HG02938 (cell line): ENCODE data around the gene HOXA4.

Source experiments
- ATAC-seq: cut with Tn5 transposase; IDR thresholded peaks from one replicate; pipeline ENCODE4 v1.9.1; 2021; ENCODE audit warnings: mild to moderate bottlenecking, moderate library complexity; ENCODE audit not compliant: unreplicated experiment

Gene HOXA4

GRCh38 chr7:27106901-27107240, 23.7 kb downstream of the HOXA4 start:
- no peak for ATAC-seq

- no peak for ATAC-seq
Observed at GRCh38 chr7:27106181-27106900, 24.2 kb downstream of the HOXA4 start.

- ATAC-seq, result no peak
Observed at GRCh38 chr7:27105301-27106031, 25.1 kb downstream of the HOXA4 start.

GRCh38 chr7:27104341-27105058, 26.1 kb downstream of the HOXA4 start:
- no peak for ATAC-seq

GRCh38 chr7:27103489-27104226, 26.9 kb downstream of the HOXA4 start:
- ATAC-seq, result no peak

- ATAC-seq, result no peak
Observed at GRCh38 chr7:27102581-27103442, 27.7 kb downstream of the HOXA4 start, which contains the start of gene HOXA2. Gene HOXA2, minus strand, starts transcription at chr7:27102683. Its CDS starts 183 bp downstream, at chr7:27102500.

GRCh38 chr7:27101957-27102580, 28.5 kb downstream of the HOXA4 start:
- no peak for ATAC-seq

GRCh38 chr7:27101171-27101956, 29.2 kb downstream of the HOXA4 start:
- no peak for ATAC-seq

GRCh38 chr7:27100694-27101170, 29.8 kb downstream of the HOXA4 start:
- ATAC-seq, result no peak

- no peak for ATAC-seq
Observed at GRCh38 chr7:27099453-27100370, 30.8 kb downstream of the HOXA4 start.

- no peak for ATAC-seq
Observed at GRCh38 chr7:27098578-27099451, 31.7 kb downstream of the HOXA4 start.

GRCh38 chr7:27097686-27098577, 32.6 kb downstream of the HOXA4 start:
- ATAC-seq, result no peak

GRCh38 chr7:27096768-27097514, 33.6 kb downstream of the HOXA4 start:
- no peak for ATAC-seq

- ATAC-seq, result peak; percentile 87
Observed at GRCh38 chr7:27095897-27096767, 34.4 kb downstream of the HOXA4 start, which contains the start of gene HOXA1. Gene HOXA1, minus strand, starts transcription at chr7:27096000. Its CDS starts 88 bp downstream, at chr7:27095912.
